ENCODE measurements around the gene NRXN3.

NRXN3 gene

GRCh38 chr14:78709795-78710557, 539.8 kb downstream of the NRXN3 start:
- no peak for DNase-seq (ENCODE audit: low read depth in 2 of 2)

- no peak for DNase-seq (ENCODE audit: low read depth in 2 of 2)
Observed at GRCh38 chr14:78710963-78711362, 540.8 kb downstream of the NRXN3 start.

DNA sequence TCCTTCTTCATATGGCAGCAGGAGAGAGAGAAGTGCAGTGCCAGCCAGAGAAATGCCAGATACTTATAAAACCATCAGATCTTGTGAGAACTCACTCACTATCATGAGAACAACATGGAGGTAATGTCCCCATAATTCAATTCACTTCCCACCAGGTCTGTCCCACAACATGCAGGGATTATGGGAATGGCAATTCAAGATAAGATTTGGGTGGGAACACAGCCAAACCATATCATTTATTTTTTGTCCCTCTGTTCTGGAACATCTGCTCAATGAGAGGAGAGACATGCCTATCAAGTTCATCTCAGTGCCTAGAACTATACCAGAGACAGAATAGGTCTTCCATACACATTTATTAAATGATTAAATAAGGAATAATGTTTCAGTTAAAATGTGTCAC, 543.5 kb downstream of the NRXN3 start:
- no peak for DNase-seq (ENCODE audit: low read depth in 2 of 2)

DNA sequence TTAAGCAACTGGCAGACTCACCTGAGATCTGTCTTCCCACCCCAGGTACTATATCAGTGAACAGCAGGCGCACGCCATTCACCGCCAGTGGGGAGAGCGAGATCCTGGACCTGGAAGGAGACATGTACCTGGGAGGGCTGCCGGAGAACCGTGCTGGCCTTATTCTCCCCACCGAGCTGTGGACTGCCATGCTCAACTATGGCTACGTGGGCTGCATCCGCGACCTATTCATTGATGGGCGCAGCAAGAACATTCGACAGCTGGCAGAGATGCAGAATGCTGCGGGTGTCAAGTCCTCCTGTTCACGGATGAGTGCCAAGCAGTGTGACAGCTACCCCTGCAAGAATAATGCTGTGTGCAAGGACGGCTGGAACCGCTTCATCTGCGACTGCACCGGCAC, 544.5 kb downstream of the NRXN3 start:
- DNase-seq (ENCODE audit: low read depth in 2 of 2), result no peak

- no peak for DNase-seq (ENCODE audit: low read depth in 2 of 2)
Observed at GRCh38 chr14:78721756-78722480, 551.7 kb downstream of the NRXN3 start.

DNA sequence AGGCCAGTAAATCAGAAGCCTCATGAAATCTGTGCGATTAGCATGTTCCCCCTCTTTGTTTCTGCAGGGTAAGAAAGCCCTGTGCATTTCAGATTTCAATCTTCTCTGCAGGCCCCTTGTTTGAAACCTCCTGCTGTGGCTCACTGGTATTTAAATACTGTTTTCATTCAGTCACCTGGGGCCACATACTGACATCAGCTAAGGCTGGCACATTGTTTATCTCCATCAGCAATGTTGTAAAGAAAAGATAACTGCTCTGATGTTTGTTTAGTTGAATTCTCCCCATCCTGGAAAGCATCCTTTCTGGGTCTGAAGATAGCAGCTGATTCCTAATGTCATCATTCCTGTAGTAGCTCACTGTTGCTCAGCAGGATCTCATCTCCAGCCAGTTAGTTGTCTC, 554.9 kb downstream of the NRXN3 start:
- no peak for DNase-seq (ENCODE audit: low read depth in 2 of 2)

- no peak for DNase-seq (ENCODE audit: low read depth in 2 of 2)
Observed at GRCh38 chr14:78737116-78737515, 566.9 kb downstream of the NRXN3 start.

DNA sequence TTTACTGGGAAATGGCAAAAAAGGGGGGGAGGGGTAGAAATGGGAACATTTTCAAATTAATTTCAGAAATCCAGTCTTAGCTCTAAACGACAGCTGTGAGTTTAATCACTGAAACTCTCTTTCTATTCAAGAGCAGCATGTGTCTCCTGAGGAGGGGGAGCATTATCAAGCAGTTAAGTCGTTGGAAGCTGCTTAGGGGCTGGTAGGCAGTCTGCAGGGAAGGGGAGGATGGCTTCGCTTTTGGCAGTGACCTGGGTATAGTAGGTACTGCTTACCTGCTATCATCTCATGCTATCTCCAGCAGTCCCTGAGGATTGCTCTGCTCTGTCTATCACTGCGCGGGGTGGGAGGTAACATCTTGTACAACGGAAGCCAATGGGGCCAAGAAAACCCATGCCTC, 567.4 kb downstream of the NRXN3 start:
- DNase-seq (ENCODE audit: low read depth in 2 of 2), result no peak

DNA sequence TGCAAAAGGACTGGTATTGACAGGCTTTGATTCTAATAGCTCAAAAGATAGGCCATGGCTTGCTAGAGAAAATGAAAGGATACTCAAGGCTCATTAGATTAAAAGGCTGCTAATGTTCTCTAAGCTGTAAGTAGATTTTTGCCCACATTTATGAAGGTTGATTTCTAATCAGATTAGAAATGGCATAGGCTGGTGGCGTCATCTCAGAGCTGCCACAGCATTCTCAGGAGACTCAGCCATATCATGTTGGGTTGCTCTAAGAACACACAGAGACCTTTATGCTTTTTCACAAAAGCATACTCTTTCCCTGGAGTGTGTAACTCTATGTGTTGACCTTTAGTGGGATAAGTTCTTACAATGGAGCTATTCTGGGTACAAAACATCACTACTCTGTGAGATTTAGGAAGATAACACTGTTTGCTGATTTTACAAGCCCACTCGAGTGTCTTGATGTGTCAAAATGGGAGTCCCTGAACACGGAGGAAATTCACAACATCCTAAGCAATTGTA, 576.0 kb downstream of the NRXN3 start:
- no peak for DNase-seq (ENCODE audit: low read depth in 2 of 2)

DNA sequence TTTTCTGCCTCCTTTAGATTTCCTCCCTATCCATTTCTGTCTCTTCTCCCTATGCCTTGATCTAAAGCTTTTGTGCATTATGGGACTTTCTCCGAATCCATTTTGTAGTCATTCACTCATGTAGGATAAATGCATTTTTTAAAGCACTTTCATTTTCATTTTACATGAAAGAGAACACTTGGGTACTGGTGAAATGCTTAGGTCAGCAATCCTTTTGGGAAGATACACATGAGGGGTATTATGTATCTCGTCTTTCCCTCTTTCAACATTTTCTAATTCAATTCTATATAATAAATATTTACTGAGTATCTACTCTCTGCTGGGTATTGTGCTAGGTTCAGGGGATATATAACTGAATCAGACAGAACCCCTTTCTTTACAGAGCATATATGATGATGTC, 577.6 kb downstream of the NRXN3 start:
- no peak for DNase-seq (ENCODE audit: low read depth in 2 of 2)

GRCh38 chr14:78752518-78753188, 582.5 kb downstream of the NRXN3 start:
- no peak for DNase-seq (ENCODE audit: low read depth in 2 of 2)

GRCh38 chr14:78754059-78754458, 583.9 kb downstream of the NRXN3 start:
- DNase-seq (ENCODE audit: low read depth in 2 of 2), result no peak

GRCh38 chr14:78758333-78758732, 588.2 kb downstream of the NRXN3 start:
- DNase-seq (ENCODE audit: low read depth in 2 of 2), result no peak

DNA sequence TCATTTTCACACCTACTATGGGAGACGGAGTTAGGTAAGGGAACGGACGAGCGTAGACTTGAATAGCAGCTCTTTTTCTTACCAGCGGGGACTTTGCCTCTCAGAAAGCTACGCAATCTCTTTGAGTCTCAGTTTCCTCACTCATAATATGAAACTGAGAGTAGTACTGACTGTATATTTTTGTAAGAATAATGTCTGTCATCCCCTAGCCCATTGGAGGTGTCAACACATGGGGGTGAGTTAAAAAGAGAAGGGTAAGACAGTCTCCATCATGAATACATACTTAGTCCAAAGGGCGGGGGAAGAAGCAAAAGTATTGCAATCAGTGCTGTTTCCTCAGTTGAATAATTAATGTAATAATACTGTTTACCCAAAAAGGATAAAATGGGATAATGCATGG, 592.2 kb downstream of the NRXN3 start:
- DNase-seq (ENCODE audit: low read depth in 2 of 2), result no peak

DNA sequence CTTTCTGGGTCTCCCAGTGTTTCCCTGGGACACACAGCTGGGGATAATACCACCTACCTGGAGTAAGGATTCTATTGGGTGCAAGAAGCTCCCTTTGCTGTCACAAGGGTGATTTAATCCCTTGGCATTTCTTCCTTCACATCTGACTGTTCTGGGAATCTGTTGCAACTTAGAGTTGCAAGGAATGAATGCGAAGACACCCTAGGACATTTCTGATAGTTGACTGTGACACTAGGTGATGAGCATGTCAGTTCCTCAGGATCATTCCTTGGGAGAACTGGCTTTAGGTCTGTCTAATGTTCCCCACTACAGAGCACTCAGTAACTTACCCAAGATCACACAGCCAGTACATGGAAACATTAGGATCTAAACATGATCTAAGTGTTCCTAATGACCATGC, 593.6 kb downstream of the NRXN3 start:
- no peak for DNase-seq (ENCODE audit: low read depth in 2 of 2)

- no peak for DNase-seq (ENCODE audit: low read depth in 2 of 2)
Observed at GRCh38 chr14:78764240-78764639, 594.1 kb downstream of the NRXN3 start.

DNA sequence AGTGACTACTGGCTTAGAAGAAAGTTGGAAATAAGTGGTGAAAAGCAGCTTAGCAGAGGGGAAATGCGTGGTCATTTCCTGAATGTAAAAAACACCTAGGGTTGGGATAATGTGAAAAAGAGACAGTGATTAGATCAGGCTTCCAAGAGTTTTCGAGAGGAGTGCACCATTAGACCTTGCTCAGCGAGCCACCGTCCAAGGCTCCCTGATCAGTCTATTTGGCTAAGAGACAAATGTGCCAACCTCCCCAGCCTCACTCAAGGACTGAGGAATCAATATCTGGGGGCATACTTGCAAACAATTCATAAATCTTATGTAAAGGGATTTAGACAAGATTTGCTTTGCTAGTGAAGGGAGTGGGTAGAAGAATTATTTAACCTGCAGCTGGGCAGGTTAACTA, 594.5 kb downstream of the NRXN3 start:
- no peak for DNase-seq (ENCODE audit: low read depth in 2 of 2)

- no peak for DNase-seq (ENCODE audit: low read depth in 2 of 2)
Observed at GRCh38 chr14:78767436-78767835, 597.3 kb downstream of the NRXN3 start.

GRCh38 chr14:78782551-78782950, 612.4 kb downstream of the NRXN3 start:
- no peak for DNase-seq (ENCODE audit: low read depth in 2 of 2)

DNA sequence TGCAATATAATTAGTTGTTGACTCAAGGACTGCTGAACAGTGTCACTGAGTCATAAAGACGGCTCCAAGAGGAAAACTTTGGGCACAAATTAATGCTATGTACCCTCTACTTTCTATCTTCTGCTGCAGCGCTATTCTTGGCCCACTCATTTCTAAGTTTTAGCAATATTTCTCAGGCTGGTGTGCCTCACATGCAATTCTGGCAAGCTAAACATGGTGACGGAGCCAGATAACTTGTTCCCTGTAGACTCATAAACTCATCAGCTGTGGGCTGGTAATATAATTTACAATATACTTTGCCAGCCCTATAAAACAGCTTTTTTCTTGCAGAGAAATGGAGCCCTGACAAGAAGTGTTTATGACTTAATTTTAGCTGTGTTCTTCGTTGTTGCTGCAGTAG, 615.1 kb downstream of the NRXN3 start:
- DNase-seq (ENCODE audit: low read depth in 2 of 2), result no peak

- no peak for DNase-seq (ENCODE audit: low read depth in 2 of 2)
Observed at GRCh38 chr14:78788467-78789360, 618.5 kb downstream of the NRXN3 start.

DNA sequence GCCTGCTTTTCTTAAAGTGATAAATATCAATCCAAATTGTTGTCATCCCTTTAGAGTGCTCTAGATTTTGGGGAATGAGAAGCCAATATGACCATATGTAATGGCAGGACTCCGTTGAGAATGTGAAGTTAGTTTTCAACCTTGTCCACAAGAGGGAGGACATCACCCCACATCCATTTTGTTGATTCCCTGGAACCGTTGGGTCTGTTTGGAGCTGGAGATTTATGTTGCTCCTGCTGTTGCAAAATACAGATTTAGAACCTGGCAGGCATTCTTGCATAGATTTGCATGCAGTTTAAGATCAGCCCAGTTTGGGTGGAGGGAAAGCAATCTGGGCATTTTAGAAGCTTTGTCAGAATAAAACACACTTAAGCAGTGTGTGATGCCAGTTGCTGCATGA, 620.1 kb downstream of the NRXN3 start:
- DNase-seq (ENCODE audit: low read depth in 2 of 2), result no peak
